Ishikawa (cell line): ENCODE data around the gene NXPH2.

ENCODE experiments used
- EP300 ChIP-seq: IDR thresholded peaks from 2 replicates; pipeline ENCODE4 v1.6.1; 2012; ENCODE audit warnings: borderline replicate concordance
- NFIC ChIP-seq: IDR thresholded peaks from 2 replicates; pipeline ENCODE4 v1.6.1; 2012
- REST ChIP-seq: IDR thresholded peaks from 2 replicates; pipeline ENCODE4 v1.6.1; 2012; ENCODE audit warnings: low read depth, mild to moderate bottlenecking
- TAF1 ChIP-seq: IDR thresholded peaks from 2 replicates; pipeline ENCODE4 v1.6.1; 2012; ENCODE audit warnings: low read depth, mild to moderate bottlenecking
- TCF12 ChIP-seq: IDR thresholded peaks from 2 replicates; pipeline ENCODE4 v1.6.1; 2012; ENCODE audit warnings: low read depth
- TEAD4 ChIP-seq: IDR thresholded peaks from 2 replicates; pipeline ENCODE4 v1.6.1; 2012

- TF ChIP-seq TEAD4 (no peak), TCF12 (no peak), REST (peak; percentile 54), NFIC (no peak), TAF1 (no peak), EP300 (no peak)
Measured at GRCh38 chr2:138771534-138771933, 8.7 kb downstream of the NXPH2 start.
